Glomerular visceral epithelial cell (primary cell): ENCODE data around the gene GRIA1.
A peak's percentile ranks its signal among the peaks of the same experiment; 100 is the strongest.

Source experiments
- DNase-seq: peaks from one replicate; pipeline ENCODE4 v3.0.0-alpha.2; 2016; ENCODE audit errors: extremely low spot score

Gene GRIA1

DNA sequence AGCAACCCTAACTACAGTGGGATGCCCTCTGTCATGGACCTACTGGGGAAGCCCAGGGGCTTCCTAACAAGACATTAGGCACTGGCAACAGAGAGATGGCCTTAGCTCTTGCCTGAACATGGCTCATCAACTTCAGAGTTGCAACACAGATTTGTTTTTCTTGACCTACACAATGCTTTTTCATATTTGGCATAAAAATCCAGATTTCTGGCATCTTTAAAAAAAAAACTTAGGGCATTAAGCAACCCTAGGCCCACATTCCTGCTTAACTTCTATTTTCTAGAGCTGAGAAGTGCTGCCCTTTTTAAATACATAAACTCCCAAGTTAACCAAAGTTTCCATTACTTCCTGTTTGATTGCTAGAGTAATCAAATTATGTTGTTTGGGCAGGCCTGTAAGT is 8.0 kb downstream of the GRIA1 start:
- no peak for DNase-seq

- DNase-seq: no peak
Observed at GRCh38 chr5:153500178-153500577, 9.7 kb downstream of the GRIA1 start.

GRCh38 chr5:153504726-153505125 is 14.3 kb downstream of the GRIA1 start:
- DNase-seq: no peak

DNA sequence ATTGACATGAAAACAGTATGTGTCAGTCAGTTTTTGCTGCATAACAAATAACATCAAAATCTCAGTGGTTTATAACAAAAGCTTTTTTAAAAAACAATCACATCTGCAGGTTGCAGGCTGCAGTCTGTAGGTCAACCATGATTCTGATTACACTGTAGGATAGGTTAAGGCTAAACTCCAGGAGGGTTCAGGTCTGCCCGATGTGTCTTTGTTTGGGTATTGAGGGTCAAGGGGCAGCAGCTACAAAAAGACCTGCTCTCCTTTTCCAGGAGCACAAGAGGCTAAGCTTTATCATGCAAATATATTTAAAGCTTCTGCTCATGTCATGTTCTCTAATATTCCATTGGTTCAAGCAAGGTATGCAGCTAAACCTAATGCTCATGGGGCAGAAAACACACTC is 18.2 kb downstream of the GRIA1 start:
- DNase-seq: no peak

DNA sequence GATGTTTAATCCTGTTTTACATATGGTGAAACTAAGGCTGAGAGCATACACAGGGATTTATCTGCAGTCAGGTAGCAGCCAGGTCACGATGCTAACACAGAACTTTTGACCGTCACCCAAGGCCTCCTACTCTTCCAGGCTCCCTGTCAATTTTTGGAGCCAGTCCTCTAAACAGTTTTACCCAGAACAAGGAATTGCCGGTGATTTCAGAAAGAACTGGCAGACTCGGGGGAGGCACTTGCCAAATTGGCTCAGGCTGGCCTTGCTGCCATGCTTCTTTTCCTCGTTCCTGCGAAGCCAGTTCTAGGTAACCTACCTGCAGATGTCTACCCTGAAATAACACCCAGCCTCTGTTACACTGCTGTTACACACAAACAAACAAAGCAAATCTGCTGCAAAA is 21.2 kb downstream of the GRIA1 start:
- no peak for DNase-seq

GRCh38 chr5:153513156-153513555 is 22.7 kb downstream of the GRIA1 start:
- no peak for DNase-seq

DNA sequence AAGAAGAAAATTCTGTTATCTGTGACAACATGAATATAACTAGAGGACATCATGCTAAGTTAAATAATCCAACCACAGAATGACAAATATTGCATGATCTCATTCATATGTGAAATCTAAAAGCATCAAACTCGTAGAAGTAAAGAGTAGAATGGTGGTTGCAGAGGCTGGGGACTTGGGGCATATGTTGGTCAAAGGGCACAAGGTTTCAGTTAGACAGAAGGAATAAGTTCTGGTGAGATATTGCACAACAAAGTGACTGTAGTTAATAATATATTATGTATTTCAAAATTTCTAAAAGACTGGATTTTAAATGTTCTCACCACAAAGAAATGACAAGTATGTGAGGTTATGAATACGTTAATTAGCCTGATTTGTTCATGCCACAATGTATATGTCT is 24.8 kb downstream of the GRIA1 start:
- peak; percentile 6 for DNase-seq

DNA sequence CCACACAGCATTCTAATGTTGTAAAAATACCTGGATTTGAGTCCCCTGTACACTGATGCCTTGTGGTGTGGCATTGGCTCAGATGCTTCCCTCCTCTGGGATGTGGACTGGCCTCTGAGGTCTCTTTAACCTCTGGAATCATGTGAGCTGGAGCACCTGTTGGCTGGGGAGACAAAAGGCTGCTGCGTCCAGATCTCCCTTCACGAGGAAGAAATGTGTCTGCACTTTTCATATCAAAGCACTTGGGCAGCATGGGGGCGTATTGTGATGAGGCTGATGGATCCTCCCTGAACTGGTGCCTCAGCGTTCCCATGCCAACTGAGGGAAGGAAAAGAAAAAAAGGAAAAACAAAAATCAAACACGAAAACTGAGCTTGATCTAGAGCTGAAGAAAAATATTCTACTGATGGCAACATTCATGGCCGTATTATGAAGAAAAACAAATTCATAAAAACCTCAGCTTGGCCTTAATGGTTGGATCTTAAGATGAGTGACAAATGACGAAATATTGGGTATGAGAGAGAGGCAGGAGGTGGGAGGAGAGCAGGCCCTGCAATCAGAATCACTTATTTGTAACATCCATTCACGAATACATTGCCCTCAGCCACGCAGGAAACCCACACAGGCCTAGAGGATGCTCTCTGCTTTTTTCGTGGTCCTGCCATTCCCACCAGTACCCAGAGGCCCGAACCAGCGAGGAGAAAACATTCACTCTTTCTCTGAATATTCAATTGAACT is 26.2 kb downstream of the GRIA1 start:
- DNase-seq: no peak

- DNase-seq: no peak
Observed at GRCh38 chr5:153517241-153517611, 26.8 kb downstream of the GRIA1 start.

DNA sequence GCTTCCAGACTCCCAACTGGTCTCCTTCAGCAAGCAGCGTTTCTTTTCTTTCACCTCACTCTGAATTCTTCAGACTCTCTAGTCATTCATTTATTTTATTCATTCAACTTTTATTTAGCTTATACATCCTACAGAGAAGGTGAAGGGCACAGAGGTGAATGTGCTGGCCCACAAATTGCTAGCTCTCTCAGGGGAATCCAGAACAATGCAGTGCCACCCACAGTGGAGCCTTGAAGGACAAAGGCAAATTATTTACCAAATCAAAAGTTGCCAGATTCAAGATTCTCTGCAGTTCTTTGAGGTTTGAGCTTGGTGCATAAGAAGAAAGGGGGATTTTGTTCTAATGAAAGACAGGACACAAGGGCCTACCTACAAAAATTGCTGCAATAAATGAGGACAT is 29.7 kb downstream of the GRIA1 start:
- no peak for DNase-seq

DNA sequence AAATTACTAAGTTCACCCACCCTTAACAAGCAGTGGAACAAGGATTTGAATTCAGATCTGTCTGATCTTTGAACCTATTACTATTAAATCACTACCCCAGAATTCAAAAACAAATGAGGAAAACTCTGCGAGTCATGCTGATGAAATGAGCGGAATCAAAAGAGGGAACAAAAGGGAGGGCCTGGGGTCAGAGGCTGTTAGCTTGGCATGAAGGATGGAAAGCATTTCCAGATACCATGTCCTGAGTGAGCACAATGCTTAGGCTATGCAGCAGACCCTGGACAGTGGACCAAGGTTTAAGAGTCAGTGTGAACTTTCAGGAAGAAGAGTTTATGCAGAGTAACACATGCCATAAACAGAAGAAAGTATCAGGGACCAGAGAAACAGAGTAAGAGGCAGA is 30.5 kb downstream of the GRIA1 start:
- no peak for DNase-seq

DNA sequence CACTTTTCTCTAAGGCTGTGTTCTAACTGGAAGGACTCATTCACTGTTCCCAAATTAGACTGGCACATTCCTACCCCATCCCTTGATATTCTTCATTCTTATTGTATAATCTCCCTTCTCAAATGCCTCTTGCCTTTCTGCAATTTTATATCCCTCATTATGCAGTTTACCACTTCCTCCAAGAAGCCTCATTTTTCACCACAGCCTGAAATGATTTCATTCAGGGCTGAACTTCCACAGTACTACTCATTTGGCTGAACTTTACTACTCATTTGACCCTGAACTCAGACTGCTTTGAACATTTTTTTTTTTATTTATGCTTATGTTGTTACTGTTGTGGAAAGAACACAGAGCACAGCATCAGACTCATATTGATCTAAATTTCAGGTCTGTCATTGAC is 32.7 kb downstream of the GRIA1 start:
- DNase-seq: no peak

DNA sequence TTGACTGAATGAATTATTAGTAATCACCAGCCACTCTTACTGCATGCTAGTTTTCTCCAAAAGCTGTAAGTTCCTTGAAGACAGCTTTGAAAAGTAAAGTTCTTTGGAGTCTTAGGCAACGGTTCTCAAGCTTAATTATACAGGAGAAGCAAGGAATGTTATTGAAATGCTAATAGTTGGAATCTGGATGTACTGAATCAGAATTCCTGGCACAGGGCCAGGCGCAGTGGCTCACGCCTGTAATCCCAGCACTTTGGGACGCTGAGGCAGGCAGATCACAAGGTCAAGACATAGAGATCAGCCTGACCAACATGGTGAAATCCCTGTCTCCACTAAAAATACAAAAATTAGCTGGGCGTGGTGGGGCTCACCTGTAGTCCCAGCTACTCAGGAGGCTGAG is 33.4 kb downstream of the GRIA1 start:
- peak; percentile 19 for DNase-seq

GRCh38 chr5:153525536-153525935 is 35.1 kb downstream of the GRIA1 start:
- no peak for DNase-seq

DNA sequence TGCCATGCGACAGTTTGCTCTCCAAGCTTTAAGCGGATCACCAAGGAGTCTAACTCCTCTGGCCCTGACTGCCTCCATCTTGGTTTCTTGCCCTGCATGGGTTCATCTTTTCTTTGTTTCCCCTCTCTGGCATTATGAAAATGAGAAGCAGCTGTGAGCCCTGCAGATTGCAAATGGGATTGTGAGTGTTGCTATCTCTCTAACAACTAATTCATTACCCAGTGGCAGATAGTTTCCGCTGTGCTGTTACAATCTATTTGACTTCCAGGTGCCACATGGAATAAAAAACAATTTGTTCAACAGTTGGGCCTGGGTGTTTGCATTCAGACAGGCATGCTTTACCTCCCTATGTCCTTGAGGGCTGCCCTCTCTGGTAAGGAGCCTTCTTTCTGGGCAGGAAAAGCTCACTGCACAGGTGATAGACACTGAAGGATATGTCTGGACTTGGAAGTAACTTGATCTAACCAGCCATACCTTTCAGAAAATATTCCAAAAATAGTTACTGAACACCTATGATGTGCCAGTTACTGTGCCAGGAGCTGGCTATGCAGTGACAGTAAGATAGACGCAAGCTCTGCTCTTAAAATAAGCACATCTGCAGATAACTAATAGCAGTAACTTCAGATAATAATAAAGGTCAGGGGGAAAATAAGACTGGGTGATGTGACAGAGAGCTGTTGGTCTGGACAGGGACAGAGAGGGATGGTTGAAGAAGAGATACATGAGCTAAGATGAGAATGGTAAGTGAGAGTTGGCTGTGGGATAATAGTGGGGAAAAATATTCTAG is 40.1 kb downstream of the GRIA1 start:
- DNase-seq: no peak

DNA sequence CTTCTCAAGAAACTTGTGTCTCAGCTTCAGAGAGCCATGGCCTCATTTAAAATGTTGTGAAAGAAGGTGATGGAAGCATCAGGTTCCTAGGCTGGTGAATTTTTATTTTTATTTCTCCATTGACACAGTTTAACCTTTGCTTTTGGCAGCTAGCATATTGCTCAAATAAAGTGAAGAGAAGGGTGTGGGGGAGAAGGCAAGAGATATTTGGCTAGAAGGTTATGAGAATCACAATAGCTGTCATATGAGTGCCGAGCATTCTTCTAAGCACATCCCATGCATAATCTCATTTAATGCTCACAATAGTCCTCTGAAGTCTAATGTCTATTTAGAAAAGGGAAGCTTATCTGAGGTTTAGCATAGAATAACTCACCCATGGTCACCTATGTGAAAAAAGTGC is 43.1 kb downstream of the GRIA1 start:
- no peak for DNase-seq

DNA sequence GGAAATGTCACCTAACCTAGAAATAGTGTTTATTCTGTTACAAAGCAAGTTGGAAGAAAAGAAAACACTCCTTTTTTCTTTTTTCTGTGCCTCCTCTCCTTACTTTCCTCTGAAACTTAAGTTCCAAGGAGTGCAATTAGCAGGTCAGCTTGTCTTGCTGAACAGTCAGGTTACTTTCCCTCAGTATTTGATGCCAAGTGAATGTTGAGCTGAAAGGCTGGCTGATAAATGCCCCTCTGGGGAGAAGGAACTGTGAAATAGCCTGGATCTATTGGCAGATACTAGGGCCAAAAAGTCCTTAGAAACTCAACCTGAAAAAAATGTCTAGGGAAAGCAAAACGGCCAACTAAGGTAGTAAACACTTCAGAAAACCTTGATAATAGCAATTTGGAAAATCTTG is 43.6 kb downstream of the GRIA1 start:
- DNase-seq: no peak

- DNase-seq: no peak
Observed at GRCh38 chr5:153537207-153537606, 46.7 kb downstream of the GRIA1 start.

GRCh38 chr5:153539983-153540382 is 49.5 kb downstream of the GRIA1 start:
- DNase-seq: no peak

DNA sequence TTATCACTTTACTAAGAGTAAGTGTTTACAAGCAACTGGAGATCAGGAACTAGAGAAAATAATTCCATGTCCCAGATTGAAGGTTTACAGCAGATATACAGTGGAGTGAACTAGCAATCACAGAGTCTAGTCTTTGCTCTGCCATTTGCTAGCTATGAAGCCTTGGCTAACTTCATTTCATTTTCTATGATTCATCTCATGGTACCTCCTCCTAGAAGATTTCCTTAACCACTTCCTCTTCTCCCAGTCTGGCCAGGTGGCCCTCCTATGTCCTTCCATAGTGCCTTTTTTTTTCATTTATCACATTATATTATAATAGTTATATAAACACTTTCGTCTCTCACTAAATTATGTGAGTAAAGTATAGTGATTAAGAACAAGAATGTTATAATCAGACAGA is 52.1 kb downstream of the GRIA1 start:
- peak; percentile 22 for DNase-seq

DNA sequence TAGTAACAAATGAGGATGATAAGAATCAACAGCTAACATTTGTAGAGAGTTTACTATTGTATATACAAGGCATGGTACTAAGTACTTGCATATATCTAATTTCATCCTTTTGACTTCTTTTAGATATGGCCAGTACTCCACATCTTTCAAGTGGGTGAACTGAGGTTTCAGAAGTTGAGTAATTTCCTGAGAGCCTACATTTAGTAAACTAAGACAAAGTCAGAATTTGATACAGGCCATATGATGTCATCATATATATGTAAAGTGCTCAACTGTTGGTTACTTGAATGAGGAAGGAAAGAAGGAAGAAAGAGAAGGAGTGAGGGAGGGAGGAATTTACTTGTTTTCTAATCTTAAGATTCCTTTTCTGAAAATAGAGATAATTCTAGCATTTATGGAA is 52.8 kb downstream of the GRIA1 start:
- no peak for DNase-seq

GRCh38 chr5:153543959-153544470 is 53.5 kb downstream of the GRIA1 start:
- no peak for DNase-seq

DNA sequence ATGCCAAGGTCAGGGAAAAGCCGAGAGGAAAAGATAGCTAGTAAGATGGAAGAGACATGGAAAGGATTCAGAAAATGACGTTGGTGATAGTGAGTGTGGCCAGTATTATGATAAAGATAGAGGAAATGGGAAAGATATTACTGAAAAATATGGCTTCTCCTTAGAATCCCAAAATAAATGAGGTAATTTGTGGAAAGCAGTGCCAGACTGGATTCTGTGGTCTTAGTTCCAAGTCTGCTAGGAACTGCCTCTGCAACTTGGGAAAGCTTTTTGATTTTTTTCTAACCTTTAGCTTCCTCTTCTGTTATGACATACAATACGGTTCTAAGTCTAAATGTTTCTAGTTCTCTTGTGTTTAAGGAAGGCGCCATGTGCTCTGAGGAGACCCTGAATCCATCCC is 54.2 kb downstream of the GRIA1 start:
- no peak for DNase-seq
